ENCODE measurements around the gene PCDHB16.

DNA sequence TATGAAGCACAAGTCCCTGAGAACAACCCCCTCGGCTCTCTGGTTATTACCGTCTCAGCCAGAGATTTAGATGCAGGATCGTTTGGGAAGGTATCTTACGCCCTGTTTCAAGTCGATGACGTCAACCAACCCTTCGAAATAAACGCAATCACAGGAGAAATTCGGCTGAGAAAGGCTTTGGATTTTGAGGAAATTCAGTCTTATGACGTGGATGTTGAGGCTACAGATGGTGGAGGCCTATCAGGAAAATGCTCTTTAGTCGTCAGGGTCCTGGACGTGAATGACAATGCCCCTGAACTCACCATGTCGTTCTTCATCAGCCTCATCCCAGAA lies 31.2 kb upstream of the PCDHB16 start:
- TF ChIP-seq TAF1 (IDR thresholded peaks at IDR 0.05; ENCODE audit: low read depth) (no peak), EGR1 (IDR thresholded peaks at IDR 0.05) (no peak), FOXM1 (IDR thresholded peaks at IDR 0.05; ENCODE audit: borderline replicate concordance, low read depth) (no peak), CEBPB (IDR thresholded peaks at IDR 0.05) (no peak)
- TF ChIP-seq, protein P1, sequence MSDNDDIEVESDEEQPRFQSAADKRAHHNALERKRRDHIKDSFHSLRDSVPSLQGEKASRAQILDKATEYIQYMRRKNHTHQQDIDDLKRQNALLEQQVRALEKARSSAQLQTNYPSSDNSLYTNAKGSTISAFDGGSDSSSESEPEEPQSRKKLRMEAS (IDR thresholded peaks at IDR 0.05): no peak
- TF ChIP-seq, protein P2, sequence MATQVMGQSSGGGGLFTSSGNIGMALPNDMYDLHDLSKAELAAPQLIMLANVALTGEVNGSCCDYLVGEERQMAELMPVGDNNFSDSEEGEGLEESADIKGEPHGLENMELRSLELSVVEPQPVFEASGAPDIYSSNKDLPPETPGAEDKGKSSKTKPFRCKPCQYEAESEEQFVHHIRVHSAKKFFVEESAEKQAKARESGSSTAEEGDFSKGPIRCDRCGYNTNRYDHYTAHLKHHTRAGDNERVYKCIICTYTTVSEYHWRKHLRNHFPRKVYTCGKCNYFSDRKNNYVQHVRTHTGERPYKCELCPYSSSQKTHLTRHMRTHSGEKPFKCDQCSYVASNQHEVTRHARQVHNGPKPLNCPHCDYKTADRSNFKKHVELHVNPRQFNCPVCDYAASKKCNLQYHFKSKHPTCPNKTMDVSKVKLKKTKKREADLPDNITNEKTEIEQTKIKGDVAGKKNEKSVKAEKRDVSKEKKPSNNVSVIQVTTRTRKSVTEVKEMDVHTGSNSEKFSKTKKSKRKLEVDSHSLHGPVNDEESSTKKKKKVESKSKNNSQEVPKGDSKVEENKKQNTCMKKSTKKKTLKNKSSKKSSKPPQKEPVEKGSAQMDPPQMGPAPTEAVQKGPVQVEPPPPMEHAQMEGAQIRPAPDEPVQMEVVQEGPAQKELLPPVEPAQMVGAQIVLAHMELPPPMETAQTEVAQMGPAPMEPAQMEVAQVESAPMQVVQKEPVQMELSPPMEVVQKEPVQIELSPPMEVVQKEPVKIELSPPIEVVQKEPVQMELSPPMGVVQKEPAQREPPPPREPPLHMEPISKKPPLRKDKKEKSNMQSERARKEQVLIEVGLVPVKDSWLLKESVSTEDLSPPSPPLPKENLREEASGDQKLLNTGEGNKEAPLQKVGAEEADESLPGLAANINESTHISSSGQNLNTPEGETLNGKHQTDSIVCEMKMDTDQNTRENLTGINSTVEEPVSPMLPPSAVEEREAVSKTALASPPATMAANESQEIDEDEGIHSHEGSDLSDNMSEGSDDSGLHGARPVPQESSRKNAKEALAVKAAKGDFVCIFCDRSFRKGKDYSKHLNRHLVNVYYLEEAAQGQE (IDR thresholded peaks at IDR 0.05; ENCODE audit: low read depth): no peak

Data from Ishikawa (cell line).